RWPE2 (cell line): ENCODE measurements around the gene WDR20.
A peak's percentile ranks its signal among the peaks of the same experiment; 100 is the strongest.

Source experiments
- ATAC-seq: fragments of 200-7000 bp; cut with Tn5 transposase; 3 replicates; pipeline ENCODE4 v1.9.1; 2021; ENCODE audit warnings: low read depth
- DNase-seq: peaks from one replicate; pipeline ENCODE4 v3.0.0-alpha.2; 2020; ENCODE audit warnings: low spot score
- H3K27ac ChIP-seq: fragments of 450-650 bp; 2 replicates; pipeline ENCODE4 v1.5.1; 2017; ENCODE audit warnings: mild to moderate bottlenecking; ENCODE audit not compliant: poor library complexity, severe bottlenecking
- H3K27me3 ChIP-seq: fragments of 250-450 bp; sonication (Bioruptor Pico); 2 replicates; pipeline ENCODE4 v1.5.1; 2021; ENCODE audit warnings: mild to moderate bottlenecking, moderate library complexity; ENCODE audit not compliant: insufficient read depth, poor library complexity, severe bottlenecking
- H3K36me3 ChIP-seq: fragments of 250-450 bp; sonication (Bioruptor Pico); 2 replicates; pipeline ENCODE4 v1.5.1; 2020; ENCODE audit warnings: low read depth, mild to moderate bottlenecking, moderate library complexity
- H3K4me1 ChIP-seq: fragments of 250-450 bp; sonication (Bioruptor Pico); 2 replicates; pipeline ENCODE4 v1.5.1; 2021; ENCODE audit warnings: mild to moderate bottlenecking, moderate library complexity; ENCODE audit not compliant: insufficient read depth, poor library complexity, severe bottlenecking
- H3K4me3 ChIP-seq: fragments of 250-450 bp; sonication (Bioruptor Pico); 2 replicates; pipeline ENCODE4 v1.5.1; 2021; ENCODE audit warnings: mild to moderate bottlenecking, moderate library complexity; ENCODE audit not compliant: severe bottlenecking
- H3K9me3 ChIP-seq: fragments of 250-450 bp; sonication (Bioruptor Pico); 2 replicates; pipeline ENCODE4 v1.5.1; 2021; ENCODE audit warnings: mild to moderate bottlenecking, moderate library complexity; ENCODE audit not compliant: severe bottlenecking
- TF ChIP-seq, protein P1 (sequence below): fragments of 450-650 bp; IDR thresholded peaks from one replicate; pipeline ENCODE4 v1.5.1; 2017; ENCODE audit warnings: mild to moderate bottlenecking, moderate library complexity; ENCODE audit not compliant: poor library complexity, severe bottlenecking

The WDR20 gene

DNA sequence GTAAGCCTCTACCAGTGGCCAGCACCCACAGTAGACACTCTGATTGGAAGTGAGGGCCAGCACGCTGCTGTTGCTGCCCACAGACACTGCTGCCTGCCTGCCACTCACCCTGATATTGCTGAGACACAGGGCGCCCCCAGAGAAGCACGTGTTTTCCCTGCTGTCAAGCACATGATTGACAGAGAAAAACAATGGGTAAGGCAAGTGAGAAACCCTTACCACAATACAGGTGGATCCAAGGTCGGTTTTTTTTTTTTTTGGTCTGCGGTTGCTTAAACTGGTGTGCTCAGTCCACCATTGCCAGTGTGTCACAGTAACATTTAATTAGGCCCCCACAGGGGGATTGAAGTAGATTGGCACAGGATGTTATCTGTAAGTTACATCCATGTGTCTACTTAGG lies 65.9 kb downstream of the WDR20 start:
- no peak for DNase-seq
- no peaks in the 10 kb centered on the region for H3K4me1 ChIP-seq
- TF ChIP-seq, protein P1, sequence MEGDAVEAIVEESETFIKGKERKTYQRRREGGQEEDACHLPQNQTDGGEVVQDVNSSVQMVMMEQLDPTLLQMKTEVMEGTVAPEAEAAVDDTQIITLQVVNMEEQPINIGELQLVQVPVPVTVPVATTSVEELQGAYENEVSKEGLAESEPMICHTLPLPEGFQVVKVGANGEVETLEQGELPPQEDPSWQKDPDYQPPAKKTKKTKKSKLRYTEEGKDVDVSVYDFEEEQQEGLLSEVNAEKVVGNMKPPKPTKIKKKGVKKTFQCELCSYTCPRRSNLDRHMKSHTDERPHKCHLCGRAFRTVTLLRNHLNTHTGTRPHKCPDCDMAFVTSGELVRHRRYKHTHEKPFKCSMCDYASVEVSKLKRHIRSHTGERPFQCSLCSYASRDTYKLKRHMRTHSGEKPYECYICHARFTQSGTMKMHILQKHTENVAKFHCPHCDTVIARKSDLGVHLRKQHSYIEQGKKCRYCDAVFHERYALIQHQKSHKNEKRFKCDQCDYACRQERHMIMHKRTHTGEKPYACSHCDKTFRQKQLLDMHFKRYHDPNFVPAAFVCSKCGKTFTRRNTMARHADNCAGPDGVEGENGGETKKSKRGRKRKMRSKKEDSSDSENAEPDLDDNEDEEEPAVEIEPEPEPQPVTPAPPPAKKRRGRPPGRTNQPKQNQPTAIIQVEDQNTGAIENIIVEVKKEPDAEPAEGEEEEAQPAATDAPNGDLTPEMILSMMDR, result no peak
- no peaks in the 10 kb centered on the region for H3K9me3 ChIP-seq
- H3K36me3 ChIP-seq, result peaks cover 40% of the 10 kb centered on the region
- ATAC-seq, result no peak
- H3K27ac ChIP-seq, result no peak overlapping the region
- no peaks in the 10 kb centered on the region for H3K27me3 ChIP-seq
- no peak overlapping the region for H3K4me3 ChIP-seq

DNA sequence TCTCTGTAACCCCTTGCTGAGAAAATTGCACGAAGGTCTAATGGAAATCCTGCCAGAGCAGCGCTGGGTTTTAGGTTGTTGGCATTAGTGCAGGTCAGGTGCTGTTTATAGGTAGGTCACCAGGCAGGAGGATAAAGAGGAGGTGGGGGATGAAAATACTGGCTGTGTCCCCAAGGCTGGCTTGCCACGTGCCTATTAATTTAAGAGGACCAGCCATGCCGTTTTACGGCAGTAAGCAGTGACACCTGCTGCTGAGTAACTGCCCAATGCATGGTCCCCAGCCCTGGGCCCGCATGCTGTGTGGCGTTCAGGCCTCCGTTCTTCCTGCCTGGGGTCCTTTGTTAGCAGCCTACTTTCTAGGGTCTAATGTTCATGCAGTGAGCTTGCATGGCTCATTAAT lies 67.2 kb downstream of the WDR20 start:
- ATAC-seq (no peak), DNase-seq (no peak)
- Histone ChIP-seq H3K4me3 (no peak overlapping the region), H3K4me1 (no peaks in the 10 kb centered on the region), H3K27ac (no peak overlapping the region), H3K36me3 (peaks cover 48% of the 10 kb centered on the region), H3K27me3 (no peaks in the 10 kb centered on the region), H3K9me3 (no peaks in the 10 kb centered on the region)
- TF ChIP-seq, protein P1, result no peak

DNA sequence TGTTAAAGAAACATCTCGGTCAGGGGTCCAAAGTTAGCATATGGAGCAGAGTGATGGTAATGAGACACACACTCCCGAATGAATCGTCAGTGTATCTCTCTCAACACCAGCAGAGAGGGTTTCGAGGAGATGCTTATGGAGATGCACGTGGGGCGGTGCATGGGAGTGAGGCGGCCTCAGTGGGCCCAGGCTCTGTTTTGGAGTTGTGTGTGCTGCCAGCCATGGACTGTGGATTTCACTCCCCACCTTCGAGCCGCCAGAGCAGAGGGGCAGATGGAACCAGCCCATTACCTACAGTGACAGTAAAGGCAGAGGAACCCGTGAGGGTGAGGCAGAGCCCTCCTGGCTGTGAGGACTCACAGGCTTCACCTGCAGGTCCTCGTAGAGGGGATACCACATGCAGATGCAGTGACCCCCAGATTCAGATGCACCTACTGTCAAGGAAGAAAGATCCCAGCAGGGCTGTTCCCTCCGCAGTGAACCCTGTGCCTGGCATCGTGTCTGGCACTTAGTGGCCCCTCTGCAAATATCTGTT lies 68.2 kb downstream of the WDR20 start:
- no peak overlapping the region for H3K4me3 ChIP-seq
- H3K4me1 ChIP-seq, result no peaks in the 10 kb centered on the region
- H3K27ac ChIP-seq, result no peak overlapping the region
- H3K36me3 ChIP-seq, result peaks cover 47% of the 10 kb centered on the region
- TF ChIP-seq, protein P1, result no peak
- DNase-seq, result no peak
- H3K27me3 ChIP-seq, result no peaks in the 10 kb centered on the region
- ATAC-seq, result no peak
- no peaks in the 10 kb centered on the region for H3K9me3 ChIP-seq

DNA sequence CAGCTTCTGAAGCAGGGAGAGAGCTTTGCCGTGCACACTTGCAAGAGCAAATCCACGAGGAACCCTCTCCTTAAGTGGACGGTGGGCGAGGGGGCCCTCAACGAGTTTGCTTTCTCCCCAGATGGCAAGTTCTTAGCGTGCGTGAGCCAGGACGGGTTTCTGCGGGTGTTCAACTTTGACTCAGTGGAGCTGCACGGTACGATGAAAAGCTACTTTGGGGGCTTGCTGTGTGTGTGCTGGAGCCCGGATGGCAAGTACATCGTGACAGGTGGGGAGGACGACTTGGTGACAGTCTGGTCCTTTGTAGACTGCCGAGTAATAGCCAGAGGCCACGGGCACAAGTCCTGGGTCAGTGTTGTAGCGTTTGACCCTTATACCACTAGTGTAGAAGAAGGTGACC lies 69.0 kb downstream of the WDR20 start:
- H3K9me3 ChIP-seq, result no peaks in the 10 kb centered on the region
- ATAC-seq, result no peak
- TF ChIP-seq, protein P1, result no peak
- H3K4me3 ChIP-seq, result no peak overlapping the region
- H3K36me3 ChIP-seq, result peaks cover 47% of the 10 kb centered on the region
- H3K27me3 ChIP-seq, result no peaks in the 10 kb centered on the region
- H3K27ac ChIP-seq, result no peak overlapping the region
- no peak for DNase-seq
- H3K4me1 ChIP-seq, result no peaks in the 10 kb centered on the region

DNA sequence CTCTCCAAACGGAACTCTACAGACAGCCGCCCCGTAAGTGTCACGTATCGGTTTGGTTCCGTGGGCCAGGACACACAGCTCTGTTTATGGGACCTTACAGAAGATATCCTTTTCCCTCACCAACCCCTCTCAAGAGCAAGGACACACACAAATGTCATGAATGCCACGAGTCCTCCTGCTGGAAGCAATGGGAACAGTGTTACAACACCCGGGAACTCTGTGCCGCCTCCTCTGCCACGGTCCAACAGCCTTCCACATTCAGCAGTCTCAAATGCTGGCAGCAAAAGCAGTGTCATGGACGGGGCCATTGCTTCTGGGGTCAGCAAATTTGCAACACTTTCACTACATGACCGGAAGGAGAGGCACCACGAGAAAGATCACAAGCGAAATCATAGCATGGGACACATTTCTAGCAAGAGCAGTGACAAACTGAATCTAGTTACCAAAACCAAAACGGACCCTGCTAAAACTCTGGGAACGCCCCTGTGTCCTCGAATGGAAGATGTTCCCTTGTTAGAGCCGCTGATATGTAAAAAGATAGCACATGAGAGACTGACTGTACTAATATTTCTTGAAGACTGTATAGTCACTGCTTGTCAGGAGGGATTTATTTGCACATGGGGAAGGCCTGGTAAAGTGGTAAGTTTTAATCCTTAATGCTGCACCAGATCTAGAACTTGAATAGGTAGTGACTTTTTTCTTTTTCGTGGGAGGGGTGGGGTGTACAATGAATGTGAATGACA lies 69.7 kb downstream of the WDR20 start:
- DNase-seq (no peak), ATAC-seq (peak; percentile 61)
- H3K4me1 ChIP-seq, result no peaks in the 10 kb centered on the region
- peaks cover 46% of the 10 kb centered on the region for H3K36me3 ChIP-seq
- no peak overlapping the region for H3K4me3 ChIP-seq
- H3K27me3 ChIP-seq, result no peaks in the 10 kb centered on the region
- no peak overlapping the region for H3K27ac ChIP-seq
- TF ChIP-seq, protein P1, result peak; percentile 28
- H3K9me3 ChIP-seq, result no peaks in the 10 kb centered on the region
